Activated CD4-positive, alpha-beta T cell treated with anti-CD3 and anti-CD28 coated beads, Interleukin-2, amount 50 U/mL, for 16 hours (primary cell): ENCODE measurements around the gene ST6GALNAC3.

Source experiments
- DNase-seq: peaks from one replicate; pipeline ENCODE4 v3.0.0-alpha.2; 2020

ST6GALNAC3 gene

DNA sequence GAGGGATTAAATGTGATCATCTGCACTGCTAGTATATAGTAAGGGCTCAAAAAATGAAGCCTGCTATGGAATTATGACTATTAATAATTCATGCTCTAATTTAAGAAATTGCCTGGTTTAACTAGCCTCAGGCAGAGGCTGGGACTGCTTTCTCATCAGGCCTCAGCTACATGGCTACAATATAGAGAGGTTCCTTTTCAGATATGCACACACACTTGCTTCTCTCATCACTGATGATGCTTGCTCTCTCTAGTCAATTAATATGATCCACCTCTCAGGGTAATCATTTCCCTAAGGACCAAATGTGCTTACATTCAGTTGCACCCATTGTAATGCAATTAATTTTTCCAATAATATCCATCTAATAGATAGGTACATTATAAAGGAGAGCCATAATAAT, 467.8 kb downstream of the ST6GALNAC3 start:
- no peak for DNase-seq

DNA sequence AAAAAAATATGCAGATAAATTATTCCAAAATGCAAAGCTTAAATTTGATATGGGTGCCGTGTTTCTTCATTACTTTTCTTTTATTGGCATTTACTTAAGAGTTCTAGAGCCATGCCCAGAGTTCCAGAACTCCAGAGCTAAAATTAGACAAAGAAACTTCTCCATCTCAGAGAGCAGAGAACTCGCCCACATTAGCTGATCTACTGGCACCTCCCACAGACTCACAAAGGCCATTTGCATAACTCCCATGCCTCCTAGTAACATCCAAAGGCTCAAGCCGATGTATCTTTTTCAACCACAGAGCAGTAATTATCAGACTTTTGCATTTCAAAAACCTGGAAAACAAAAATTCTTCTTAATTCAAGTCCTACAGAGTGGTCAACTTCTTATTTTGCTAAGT, 468.9 kb downstream of the ST6GALNAC3 start:
- DNase-seq = no peak

DNA sequence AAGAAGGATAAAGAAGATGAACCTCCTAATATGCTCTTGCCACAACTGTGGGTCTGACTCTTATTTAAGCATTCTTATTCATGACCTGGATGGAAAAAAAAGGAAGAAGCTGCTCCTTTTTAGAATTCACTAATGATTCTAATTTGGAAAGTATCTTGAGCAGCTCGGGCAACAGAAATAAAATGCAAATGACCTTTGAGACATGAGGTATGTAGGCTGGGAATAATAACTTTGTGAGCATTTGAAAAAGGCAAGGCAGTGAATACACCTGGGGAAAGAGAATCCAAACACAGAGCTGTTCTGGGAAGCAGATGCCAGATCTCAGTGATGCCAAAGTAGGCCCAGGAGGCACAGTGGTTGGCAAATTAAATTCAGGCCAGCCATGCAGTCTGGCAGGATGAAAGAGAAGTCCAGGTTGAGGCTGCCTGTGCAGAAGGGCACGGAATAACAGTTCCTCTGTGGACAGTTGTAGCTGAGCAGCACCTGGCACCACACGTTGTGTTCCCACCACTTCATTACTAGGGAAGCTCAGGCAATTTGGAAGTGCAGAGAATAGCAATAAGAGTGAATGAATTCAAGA, 471.9 kb downstream of the ST6GALNAC3 start:
- DNase-seq = no peak

DNA sequence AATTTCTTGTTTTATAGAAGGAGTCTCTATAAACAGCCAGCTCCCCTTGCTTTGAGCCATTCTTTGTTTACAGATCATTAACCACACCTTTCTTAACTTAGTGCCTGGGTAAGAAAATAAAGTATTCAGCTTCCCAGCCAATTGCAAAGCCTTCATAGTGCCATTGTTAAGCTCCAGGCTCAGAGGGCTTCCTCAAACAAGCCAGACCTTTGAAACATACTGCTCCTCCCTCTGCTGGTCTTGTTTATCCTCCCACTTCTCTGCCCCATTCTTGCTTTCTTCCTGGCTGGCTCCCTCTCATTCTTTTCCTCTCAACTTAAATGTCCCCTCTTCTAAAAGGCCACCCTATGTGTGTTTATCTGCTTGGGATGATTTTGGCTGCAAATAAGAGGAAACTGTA, 473.4 kb downstream of the ST6GALNAC3 start:
- DNase-seq = no peak

DNA sequence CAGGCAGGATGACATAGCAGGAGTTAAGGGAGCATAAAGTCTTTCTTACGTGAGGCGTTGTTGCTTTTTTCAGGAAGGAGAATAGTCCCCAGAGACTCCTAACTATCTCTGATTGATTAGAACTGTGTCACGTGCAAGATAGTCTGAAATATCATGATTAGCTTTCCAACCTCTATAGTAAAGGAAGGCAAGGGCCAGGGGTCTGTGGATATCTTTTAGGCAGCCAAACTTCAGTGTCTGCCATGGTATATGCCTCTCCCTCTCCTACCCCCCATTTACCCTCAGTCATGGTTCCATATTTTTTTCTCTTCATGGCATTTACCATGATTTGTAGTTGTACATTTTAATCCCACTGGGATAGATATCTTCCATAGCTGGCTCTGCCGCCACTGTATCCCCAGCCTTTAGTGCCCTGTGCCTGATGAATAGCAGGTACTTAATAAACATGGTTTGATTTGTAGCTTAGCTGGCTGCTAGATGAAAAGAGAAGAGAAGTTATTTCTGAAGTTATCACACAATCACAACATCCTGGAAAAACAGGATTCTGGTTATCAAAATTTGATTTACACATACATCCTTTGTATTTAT, 474.1 kb downstream of the ST6GALNAC3 start:
- DNase-seq = no peak

DNA sequence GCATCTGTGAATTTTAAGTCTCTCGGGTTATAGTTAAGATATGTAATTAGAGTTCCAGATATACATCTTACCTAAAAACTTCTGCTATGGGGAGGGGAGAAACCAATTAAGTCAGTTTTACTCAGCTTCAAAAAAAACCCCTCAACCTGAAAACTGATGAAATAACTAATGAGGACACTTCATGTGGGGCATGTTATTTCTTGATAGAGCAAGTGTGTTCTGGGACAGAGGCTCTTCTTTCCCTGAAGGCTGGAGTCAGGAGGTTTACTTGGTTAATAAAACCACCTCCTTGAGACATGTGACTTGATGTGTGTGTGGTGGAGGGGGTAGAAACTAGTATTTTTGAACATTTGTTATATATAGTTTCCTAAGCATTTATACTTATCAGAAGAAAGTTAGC, 479.7 kb downstream of the ST6GALNAC3 start:
- DNase-seq = no peak

DNA sequence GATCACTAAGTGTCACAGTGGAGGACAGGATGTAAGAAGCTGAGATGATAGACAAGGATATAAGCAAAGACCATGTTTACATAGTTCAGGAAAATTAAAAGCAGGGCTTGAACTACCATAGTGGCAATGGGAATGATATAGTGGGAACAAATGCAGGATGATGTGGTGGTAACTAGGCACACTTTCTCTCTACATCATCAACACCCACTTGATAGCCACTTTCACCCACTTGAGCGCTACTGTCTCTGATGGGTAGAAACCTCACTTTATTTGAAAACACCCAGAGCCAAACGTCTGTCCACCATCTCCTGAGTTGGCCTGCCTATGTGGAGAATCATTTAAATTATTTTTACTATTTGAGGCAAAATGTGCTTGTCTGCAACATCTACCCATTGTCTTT, 487.7 kb downstream of the ST6GALNAC3 start:
- DNase-seq = no peak

DNA sequence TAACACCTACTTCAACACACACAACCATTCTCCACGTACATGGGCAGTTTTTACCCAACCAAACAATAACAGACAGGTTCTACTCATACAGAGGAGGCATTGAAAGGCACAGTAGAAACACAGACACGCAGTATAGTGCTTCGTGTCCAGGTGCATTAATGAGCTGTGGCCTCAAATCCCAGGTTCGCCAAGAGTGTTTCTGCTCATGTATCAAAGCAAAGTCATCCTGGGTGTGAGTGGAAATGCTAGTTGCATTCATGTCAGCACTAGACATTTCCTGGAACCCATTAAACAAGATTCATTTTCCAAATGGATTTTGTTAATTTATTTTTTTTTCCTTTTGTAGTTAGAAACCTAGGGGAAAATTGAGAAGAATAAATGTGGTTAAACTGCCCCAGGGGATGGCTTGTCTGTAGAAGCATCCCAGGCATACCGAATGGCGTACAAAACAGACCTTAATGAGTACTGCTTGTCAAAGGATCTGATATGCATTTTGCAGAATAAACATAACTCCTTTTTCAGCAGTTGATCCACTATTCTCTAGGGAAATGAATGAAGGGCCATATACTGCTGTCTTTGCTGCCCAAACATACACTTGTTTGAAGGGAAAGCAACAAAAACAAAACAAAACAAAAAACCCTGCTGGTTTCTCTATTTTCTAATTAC, 494.2 kb downstream of the ST6GALNAC3 start:
- no peak for DNase-seq

DNA sequence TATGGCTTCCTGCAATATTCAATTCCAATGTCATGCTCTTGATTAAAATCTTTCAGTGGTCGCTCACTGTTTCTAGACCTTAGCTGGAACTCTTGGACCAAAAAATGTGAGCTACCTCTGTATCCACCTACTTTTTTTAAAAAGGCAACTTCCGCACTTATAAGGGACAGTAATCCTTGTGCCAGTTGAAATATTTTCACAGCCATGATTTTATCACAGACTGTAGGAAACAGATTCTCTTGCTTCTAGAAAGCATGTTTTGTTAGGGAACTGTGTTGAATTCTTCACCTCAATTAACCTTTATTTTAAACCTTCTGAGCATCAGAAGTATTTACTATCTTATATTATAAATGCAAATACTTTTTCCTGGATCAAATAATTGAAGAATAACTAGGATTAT, 496.7 kb downstream of the ST6GALNAC3 start:
- no peak for DNase-seq

DNA sequence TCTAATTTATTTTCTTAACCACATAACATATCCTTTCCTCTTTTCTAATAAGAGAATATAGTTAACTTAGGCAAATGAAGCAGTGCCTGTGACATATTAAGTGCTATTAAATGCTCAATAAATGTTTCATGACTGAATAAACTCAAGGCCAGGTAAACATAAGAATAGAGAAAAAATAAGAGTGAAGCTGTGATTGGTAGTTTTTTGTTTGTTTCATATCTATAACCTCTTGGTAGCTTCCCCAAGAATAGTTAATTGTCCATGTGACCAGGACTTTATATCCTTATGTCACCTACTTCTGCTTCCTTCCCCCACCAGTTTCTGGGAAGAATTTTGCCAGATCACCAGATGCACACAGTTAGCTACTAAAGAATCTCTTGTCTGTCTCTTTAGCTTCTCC, 497.7 kb downstream of the ST6GALNAC3 start:
- no peak for DNase-seq

DNA sequence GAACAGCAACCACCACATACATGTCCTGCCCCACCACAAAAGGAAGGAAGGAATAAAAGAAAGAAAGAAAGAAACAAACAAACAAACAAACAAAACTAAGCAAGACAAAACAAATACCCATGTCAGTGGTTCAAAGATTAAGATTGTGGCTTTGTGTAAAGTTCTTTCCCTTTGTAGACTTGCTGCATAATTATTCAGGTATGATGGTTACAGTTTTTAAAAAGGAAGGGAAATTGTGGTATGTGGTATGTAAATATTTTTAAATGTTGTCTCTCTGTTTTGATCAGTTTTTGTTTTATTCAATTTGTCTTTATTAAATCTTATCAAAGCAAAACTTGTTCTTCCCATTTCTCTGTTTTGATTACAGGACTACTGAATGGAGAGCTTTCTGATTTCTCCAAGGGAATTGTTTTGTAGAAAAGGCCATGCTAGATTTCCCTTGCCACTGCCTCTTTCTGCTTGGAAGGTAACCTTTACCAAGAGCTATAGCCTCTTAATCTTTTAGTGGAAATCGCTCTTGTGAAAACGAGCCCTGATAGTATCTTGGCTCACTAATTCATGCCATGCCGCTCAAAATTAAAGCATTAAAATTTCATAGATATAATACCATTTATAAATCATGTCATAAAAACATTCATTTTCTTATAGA, 502.5 kb downstream of the ST6GALNAC3 start:
- no peak for DNase-seq

DNA sequence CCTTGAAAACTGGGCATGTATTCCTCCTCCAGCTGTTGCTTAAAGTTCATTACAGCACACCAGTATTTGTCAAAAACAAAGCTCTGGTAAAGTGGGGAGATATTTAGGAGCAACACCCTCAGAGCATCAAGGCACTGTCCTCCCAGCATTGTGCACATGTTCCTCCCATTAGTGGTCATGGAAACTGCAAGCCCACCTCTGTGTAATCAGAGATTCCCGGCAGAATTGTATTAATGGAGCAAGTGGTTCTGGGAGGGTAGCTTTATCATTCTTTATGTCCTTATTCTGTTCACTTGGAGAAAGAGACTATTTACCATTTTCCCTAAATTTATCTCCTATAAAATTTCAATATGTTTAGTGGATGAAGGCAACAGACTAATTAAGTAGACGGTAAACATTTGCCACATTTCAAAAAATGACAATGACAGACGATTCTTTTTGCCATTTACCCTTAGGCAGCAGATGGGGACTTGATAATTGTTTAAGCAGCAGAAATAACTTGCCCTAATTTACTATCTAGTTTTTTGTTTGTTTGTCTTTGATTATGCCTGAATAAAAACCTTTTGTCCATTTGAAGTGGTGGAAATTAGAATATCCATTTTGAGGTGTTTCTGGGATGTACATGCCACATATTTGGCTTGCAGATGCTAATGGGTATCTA, 503.1 kb downstream of the ST6GALNAC3 start:
- DNase-seq = no peak

DNA sequence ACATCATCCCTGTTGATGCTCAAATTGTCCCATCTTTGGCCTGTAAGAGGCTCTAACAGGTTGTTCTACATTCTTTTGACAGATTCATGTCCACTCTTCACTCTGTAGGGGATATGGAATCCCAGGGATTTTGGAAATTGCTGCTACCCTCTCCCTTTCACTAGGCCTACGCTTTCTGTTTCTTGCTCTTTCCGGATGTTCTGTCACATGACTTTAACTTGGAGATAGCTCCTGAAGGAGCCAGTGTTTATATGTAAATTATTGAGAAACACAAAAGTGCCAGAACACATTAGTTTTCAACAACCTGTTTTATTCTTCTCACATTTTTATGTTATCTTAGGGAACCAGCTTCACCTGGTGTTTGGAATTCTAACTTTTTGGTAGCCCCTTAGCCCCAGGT, 505.7 kb downstream of the ST6GALNAC3 start:
- no peak for DNase-seq

DNA sequence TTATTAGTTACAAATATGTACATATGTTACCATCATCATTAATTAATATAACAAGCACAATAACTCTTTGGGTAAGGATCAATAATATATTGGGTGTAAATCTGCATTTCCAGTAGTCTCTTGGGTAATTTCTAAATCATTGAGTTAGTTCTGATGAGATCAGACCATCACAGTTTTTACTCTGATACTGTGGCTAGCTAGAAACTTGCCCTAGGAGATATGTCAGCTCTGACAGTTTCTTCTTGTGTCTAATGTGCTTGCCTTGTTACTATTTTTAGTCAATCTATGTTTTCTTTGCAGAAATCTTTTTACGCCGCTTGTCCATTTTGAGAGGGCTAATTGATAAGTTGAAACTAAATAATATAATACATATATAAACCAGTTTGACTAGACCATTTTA, 507.2 kb downstream of the ST6GALNAC3 start:
- no peak for DNase-seq

DNA sequence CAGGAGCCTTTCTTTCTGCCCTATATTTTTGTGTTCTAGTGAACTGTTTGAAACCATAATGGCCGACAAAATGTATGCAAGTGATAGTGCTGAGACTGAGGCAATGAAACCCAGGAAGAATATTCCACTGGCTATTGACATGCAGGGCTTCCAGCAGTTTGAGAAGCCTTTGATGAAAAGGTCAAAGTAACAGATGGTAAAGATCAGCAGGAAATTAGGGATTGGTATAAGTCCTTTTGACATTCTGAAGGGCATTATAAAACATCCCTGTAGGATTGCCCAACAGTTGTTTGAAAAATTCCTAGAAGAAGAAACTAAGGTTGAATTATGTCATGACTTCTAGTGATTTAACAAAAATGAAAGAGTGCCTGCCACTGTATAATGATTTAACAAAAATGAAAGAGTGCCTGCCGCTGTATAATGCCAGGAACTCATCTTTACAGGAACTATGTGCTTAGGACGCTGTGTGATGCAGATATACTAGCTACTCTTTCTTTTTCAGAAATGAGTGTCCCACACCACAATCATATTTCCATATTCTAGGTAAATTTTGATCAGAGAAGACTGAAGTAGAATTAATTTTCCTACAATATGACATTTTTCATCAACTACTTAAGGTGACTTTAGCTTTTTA, 508.8 kb downstream of the ST6GALNAC3 start:
- DNase-seq = no peak

DNA sequence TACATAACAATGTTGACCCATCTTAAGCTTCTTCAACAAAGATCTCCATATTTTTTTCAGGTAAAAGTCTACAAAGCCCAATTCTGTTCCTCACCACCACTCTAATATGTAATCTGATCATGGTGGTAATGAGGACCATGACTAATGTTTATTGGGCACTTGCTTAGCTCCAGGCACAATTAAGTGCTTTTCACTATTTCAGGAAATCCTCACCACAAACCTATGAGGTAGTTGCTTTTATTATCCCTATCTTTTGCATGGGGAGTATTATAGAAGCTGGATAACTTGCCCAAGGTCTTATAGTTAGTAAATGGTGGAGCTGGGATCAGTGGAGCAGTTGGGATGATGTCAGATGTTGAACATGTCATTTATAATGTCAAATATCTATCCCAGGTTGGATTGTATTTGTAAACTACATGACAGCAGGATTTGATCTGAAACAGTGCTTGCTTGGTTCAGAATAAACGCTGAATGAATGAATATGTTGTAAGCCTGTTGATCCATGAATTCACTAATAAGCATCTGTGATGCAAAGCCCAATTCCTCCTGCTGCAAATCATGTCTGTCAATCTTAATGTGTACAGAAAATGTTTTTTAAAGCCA, 509.4 kb downstream of the ST6GALNAC3 start:
- DNase-seq = no peak

DNA sequence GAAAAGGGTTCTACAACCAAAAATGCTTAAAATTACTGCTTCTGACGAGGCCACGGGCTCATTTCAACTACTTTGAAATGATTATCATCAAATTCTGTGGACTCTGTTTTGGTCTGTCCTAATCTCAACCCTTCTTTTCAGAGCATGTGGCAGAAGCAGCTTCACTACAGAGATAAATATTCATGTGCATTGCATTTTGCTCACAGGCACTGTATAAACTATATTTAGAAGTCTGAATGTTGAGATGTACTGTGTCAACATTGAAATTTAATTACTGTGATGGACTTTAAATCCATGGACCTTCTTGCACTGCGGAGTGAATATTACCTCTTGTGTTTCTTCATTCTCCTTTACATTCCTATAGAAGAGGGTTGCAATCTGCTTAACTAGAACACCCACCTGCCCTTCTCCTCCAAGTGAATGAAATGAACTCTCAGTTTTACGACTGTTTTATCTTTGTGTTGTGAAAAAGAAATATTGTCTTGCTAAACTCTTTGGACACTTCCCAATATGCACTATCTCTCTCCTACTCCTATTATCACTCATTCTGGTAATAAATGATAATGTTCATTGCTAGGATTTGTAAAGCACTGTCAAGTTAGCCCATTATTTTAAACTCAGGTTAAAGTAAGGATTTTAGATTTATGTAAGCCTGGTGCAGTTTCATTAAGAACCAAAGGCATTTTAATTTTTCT, 511.6 kb downstream of the ST6GALNAC3 start:
- no peak for DNase-seq

DNA sequence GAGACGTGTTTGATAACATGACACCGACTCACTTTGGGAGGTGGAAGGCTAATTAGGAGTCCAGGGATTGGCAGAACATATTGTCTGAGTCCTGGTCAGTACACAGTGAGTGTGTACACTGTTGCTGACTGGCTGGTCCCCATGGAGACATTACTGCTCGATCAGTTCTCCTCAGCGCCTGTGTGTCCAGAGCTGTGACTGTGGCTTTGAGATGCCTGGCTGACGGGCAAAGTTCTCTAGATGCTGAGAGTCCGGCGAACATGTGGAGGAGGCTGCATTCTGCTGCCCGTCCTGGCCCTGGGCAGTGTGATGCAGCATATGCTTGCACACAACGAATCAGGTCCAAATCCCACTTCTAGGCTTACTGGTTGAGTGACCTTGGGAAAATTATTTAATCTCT, 512.7 kb downstream of the ST6GALNAC3 start:
- no peak for DNase-seq

DNA sequence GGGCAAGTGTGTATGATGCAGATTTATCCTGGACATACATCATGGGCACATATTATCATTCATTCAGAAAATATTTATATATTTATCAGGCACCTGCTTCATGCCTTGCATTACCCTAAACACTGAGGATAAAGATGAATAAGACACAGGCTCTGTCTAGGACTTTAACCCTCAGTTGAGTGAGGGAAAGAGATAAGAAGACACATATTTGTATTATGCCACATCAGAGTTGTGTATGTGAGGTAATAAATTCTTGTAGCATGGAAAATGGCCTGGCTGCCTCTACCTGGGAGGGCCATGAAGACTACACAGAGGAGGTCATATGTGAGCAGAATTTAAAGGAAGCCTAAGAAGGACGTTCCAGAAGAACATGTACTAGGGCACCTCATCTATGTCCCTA, 516.9 kb downstream of the ST6GALNAC3 start:
- no peak for DNase-seq

DNA sequence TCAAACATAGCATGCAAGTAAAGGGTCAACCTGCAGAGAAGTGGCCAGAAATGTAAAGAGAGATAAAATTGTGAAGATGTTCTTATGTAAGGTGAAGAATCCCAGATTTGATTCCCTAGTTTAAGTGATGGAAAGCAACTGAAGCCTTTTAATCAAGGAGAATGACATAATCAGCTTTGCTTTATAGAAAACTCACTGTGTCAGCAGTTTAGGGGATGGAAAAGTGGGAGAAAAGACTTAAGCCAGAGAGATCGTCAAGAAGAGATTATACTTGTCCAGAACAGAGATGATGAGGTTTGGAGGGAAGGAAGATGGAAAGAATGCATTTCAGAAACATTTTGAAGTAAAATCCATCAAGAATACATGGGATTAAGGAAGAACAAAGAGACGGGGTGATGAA, 517.4 kb downstream of the ST6GALNAC3 start:
- no peak for DNase-seq

DNA sequence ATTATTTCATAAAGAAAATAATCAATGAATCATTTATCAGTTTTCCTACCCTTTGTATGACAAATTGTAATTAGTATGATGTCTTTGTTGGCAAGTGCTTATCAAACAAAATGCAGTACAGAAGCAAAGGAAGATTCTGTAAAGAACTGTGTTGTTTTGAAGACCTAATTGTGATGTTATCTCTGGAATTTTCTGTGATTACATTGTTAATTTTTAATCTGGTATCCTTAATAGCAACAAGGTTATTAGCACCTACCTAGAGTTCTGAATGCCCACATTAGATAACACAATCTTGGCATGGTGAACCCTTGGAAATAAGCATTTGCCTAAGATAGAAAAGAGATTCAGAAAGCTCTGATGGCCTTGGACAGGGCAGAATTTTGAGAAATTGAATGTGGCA, 518.6 kb downstream of the ST6GALNAC3 start:
- DNase-seq = no peak

DNA sequence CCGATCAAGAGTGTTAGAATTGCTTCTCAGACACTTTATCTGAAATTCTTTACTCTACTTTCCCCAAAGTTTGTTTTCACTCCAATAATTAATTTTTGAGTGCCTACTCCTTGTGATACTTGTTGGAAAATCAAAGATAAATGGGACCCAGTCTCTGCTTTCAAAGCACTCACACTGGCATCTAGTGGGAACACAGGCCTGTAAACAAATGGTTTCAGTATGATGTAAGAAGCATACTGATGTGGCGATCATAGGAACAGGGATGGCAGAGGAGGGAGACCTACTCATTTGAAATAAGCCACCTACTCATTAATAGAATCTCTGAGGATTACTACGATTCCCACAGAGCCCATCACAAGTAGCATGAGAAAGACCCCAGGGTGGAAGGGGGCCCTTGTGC, 519.1 kb downstream of the ST6GALNAC3 start:
- no peak for DNase-seq
